ENCODE data around the gene TBX4.
"Not testable (repeated sequence)": the region's sequence is repeated elsewhere in the genome, so short reads cannot be mapped to it uniquely, and the experiment has no call there.

The TBX4 gene

GRCh38 chr17:61500287-61500686 lies 48.1 kb downstream of the TBX4 start:
- H3K4me3 ChIP-seq (ENCODE audit: low read length in 2 of 2): no peak overlapping the region
- no peaks in the 10 kb centered on the region for H3K27me3 ChIP-seq (ENCODE audit: control insufficient read depth in 2 of 2, insufficient read depth in 2 of 2, low read length in 2 of 2)
- H3K27ac ChIP-seq (ENCODE audit: low read depth in 2 of 2, low read length in 2 of 2): no peak overlapping the region
- peaks cover 0 to 6% of the 10 kb centered on the region in 2 donors for H3K4me1 ChIP-seq (ENCODE audit: control insufficient read depth in 2 of 2, insufficient read depth in 2 of 2, low read length in 2 of 2)
- H3K36me3 ChIP-seq (ENCODE audit: control insufficient read depth in 2 of 2, insufficient read depth in 2 of 2, low read length in 2 of 2): no peaks in the 10 kb centered on the region
- H3K9me3 ChIP-seq (ENCODE audit: control insufficient read depth in 2 of 2, low read length in 2 of 2): no peaks in the 10 kb centered on the region
- no peak overlapping the region for H3K9ac ChIP-seq (ENCODE audit: low read depth in 1 of 2, low read length in 2 of 2)

GRCh38 chr17:61502292-61502691 lies 50.1 kb downstream of the TBX4 start:
- H3K27me3 ChIP-seq (ENCODE audit: control insufficient read depth in 2 of 2, insufficient read depth in 2 of 2, low read length in 2 of 2): no peaks in the 10 kb centered on the region
- peaks cover 0 to 11% of the 10 kb centered on the region in 2 donors for H3K4me1 ChIP-seq (ENCODE audit: control insufficient read depth in 2 of 2, insufficient read depth in 2 of 2, low read length in 2 of 2)
- no peak overlapping the region for H3K4me3 ChIP-seq (ENCODE audit: low read length in 2 of 2)
- H3K9me3 ChIP-seq (ENCODE audit: control insufficient read depth in 2 of 2, low read length in 2 of 2): no peaks in the 10 kb centered on the region
- no peak overlapping the region for H3K9ac ChIP-seq (ENCODE audit: low read depth in 1 of 2, low read length in 2 of 2)
- H3K36me3 ChIP-seq (ENCODE audit: control insufficient read depth in 2 of 2, insufficient read depth in 2 of 2, low read length in 2 of 2): no peaks in the 10 kb centered on the region
- no peak overlapping the region for H3K27ac ChIP-seq (ENCODE audit: low read depth in 2 of 2, low read length in 2 of 2)

GRCh38 chr17:61503961-61504360 lies 51.7 kb downstream of the TBX4 start:
- Histone ChIP-seq H3K9ac (ENCODE audit: low read depth in 1 of 2, low read length in 2 of 2) (no peak overlapping the region), H3K4me1 (ENCODE audit: control insufficient read depth in 2 of 2, insufficient read depth in 2 of 2, low read length in 2 of 2) (peaks cover 0 to 11% of the 10 kb centered on the region in 2 donors), H3K9me3 (ENCODE audit: control insufficient read depth in 2 of 2, low read length in 2 of 2) (no peaks in the 10 kb centered on the region), H3K27ac (ENCODE audit: low read depth in 2 of 2, low read length in 2 of 2) (no peak overlapping the region), H3K36me3 (ENCODE audit: control insufficient read depth in 2 of 2, insufficient read depth in 2 of 2, low read length in 2 of 2) (no peaks in the 10 kb centered on the region), H3K4me3 (ENCODE audit: low read length in 2 of 2) (no peak overlapping the region), H3K27me3 (ENCODE audit: control insufficient read depth in 2 of 2, insufficient read depth in 2 of 2, low read length in 2 of 2) (no peaks in the 10 kb centered on the region)

GRCh38 chr17:61504697-61505096 lies 52.5 kb downstream of the TBX4 start:
- no peaks in the 10 kb centered on the region for H3K27me3 ChIP-seq (ENCODE audit: control insufficient read depth in 2 of 2, insufficient read depth in 2 of 2, low read length in 2 of 2)
- H3K36me3 ChIP-seq (ENCODE audit: control insufficient read depth in 2 of 2, insufficient read depth in 2 of 2, low read length in 2 of 2): no peaks in the 10 kb centered on the region
- no peak overlapping the region for H3K9ac ChIP-seq (ENCODE audit: low read depth in 1 of 2, low read length in 2 of 2)
- peaks cover 0 to 11% of the 10 kb centered on the region in 2 donors for H3K4me1 ChIP-seq (ENCODE audit: control insufficient read depth in 2 of 2, insufficient read depth in 2 of 2, low read length in 2 of 2)
- no peak overlapping the region for H3K4me3 ChIP-seq (ENCODE audit: low read length in 2 of 2)
- no peak overlapping the region for H3K27ac ChIP-seq (ENCODE audit: low read depth in 2 of 2, low read length in 2 of 2)
- H3K9me3 ChIP-seq (ENCODE audit: control insufficient read depth in 2 of 2, low read length in 2 of 2): no peaks in the 10 kb centered on the region

GRCh38 chr17:61505846-61506627 lies 53.8 kb downstream of the TBX4 start:
- no peaks in the 10 kb centered on the region for H3K9me3 ChIP-seq (ENCODE audit: control insufficient read depth in 2 of 2, low read length in 2 of 2)
- H3K4me1 ChIP-seq (ENCODE audit: control insufficient read depth in 2 of 2, insufficient read depth in 2 of 2, low read length in 2 of 2): peaks cover 0 to 16% of the 10 kb centered on the region in 2 donors
- no peak overlapping the region for H3K4me3 ChIP-seq (ENCODE audit: low read length in 2 of 2)
- H3K27me3 ChIP-seq (ENCODE audit: control insufficient read depth in 2 of 2, insufficient read depth in 2 of 2, low read length in 2 of 2): no peaks in the 10 kb centered on the region
- no peak overlapping the region for H3K9ac ChIP-seq (ENCODE audit: low read depth in 1 of 2, low read length in 2 of 2)
- no peaks in the 10 kb centered on the region for H3K36me3 ChIP-seq (ENCODE audit: control insufficient read depth in 2 of 2, insufficient read depth in 2 of 2, low read length in 2 of 2)
- H3K27ac ChIP-seq (ENCODE audit: low read depth in 2 of 2, low read length in 2 of 2): peak overlapping the region in 1 of 2 donors; percentile 51

GRCh38 chr17:61507383-61508066 lies 55.3 kb downstream of the TBX4 start:
- no peak overlapping the region for H3K9ac ChIP-seq (ENCODE audit: low read depth in 1 of 2, low read length in 2 of 2)
- no peaks in the 10 kb centered on the region for H3K27me3 ChIP-seq (ENCODE audit: control insufficient read depth in 2 of 2, insufficient read depth in 2 of 2, low read length in 2 of 2)
- H3K36me3 ChIP-seq (ENCODE audit: control insufficient read depth in 2 of 2, insufficient read depth in 2 of 2, low read length in 2 of 2): no peaks in the 10 kb centered on the region
- H3K9me3 ChIP-seq (ENCODE audit: control insufficient read depth in 2 of 2, low read length in 2 of 2): no peaks in the 10 kb centered on the region
- H3K4me1 ChIP-seq (ENCODE audit: control insufficient read depth in 2 of 2, insufficient read depth in 2 of 2, low read length in 2 of 2): peaks cover 0 to 23% of the 10 kb centered on the region in 2 donors
- no peak overlapping the region for H3K27ac ChIP-seq (ENCODE audit: low read depth in 2 of 2, low read length in 2 of 2)
- H3K4me3 ChIP-seq (ENCODE audit: low read length in 2 of 2): no peak overlapping the region

- peaks cover 0 to 23% of the 10 kb centered on the region in 2 donors for H3K4me1 ChIP-seq (ENCODE audit: control insufficient read depth in 2 of 2, insufficient read depth in 2 of 2, low read length in 2 of 2)
- no peaks in the 10 kb centered on the region for H3K27me3 ChIP-seq (ENCODE audit: control insufficient read depth in 2 of 2, insufficient read depth in 2 of 2, low read length in 2 of 2)
- no peak overlapping the region for H3K4me3 ChIP-seq (ENCODE audit: low read length in 2 of 2)
- no peak overlapping the region for H3K27ac ChIP-seq (ENCODE audit: low read depth in 2 of 2, low read length in 2 of 2)
- H3K36me3 ChIP-seq (ENCODE audit: control insufficient read depth in 2 of 2, insufficient read depth in 2 of 2, low read length in 2 of 2): no peaks in the 10 kb centered on the region
- H3K9me3 ChIP-seq (ENCODE audit: control insufficient read depth in 2 of 2, low read length in 2 of 2): no peaks in the 10 kb centered on the region
- H3K9ac ChIP-seq (ENCODE audit: low read depth in 1 of 2, low read length in 2 of 2): no peak overlapping the region
Observed at GRCh38 chr17:61508912-61509311, 56.7 kb downstream of the TBX4 start.

GRCh38 chr17:61509454-61509853 lies 57.2 kb downstream of the TBX4 start:
- H3K9ac ChIP-seq (ENCODE audit: low read depth in 1 of 2, low read length in 2 of 2); H3K9me3 ChIP-seq (ENCODE audit: control insufficient read depth in 2 of 2, low read length in 2 of 2); H3K27me3 ChIP-seq (ENCODE audit: control insufficient read depth in 2 of 2, insufficient read depth in 2 of 2, low read length in 2 of 2); H3K36me3 ChIP-seq (ENCODE audit: control insufficient read depth in 2 of 2, insufficient read depth in 2 of 2, low read length in 2 of 2); H3K4me3 ChIP-seq (ENCODE audit: low read length in 2 of 2); H3K27ac ChIP-seq (ENCODE audit: low read depth in 2 of 2, low read length in 2 of 2): not testable (repeated sequence)
- H3K4me1 ChIP-seq (ENCODE audit: control insufficient read depth in 2 of 2, insufficient read depth in 2 of 2, low read length in 2 of 2): peaks cover 0 to 23% of the 10 kb centered on the region in 2 donors

GRCh38 chr17:61510237-61510636 lies 58.0 kb downstream of the TBX4 start:
- H3K4me3 ChIP-seq (ENCODE audit: low read length in 2 of 2): no peak overlapping the region
- no peaks in the 10 kb centered on the region for H3K27me3 ChIP-seq (ENCODE audit: control insufficient read depth in 2 of 2, insufficient read depth in 2 of 2, low read length in 2 of 2)
- no peak overlapping the region for H3K9ac ChIP-seq (ENCODE audit: low read depth in 1 of 2, low read length in 2 of 2)
- peaks cover 0 to 17% of the 10 kb centered on the region in 2 donors for H3K4me1 ChIP-seq (ENCODE audit: control insufficient read depth in 2 of 2, insufficient read depth in 2 of 2, low read length in 2 of 2)
- no peaks in the 10 kb centered on the region for H3K9me3 ChIP-seq (ENCODE audit: control insufficient read depth in 2 of 2, low read length in 2 of 2)
- H3K36me3 ChIP-seq (ENCODE audit: control insufficient read depth in 2 of 2, insufficient read depth in 2 of 2, low read length in 2 of 2): no peaks in the 10 kb centered on the region
- no peak overlapping the region for H3K27ac ChIP-seq (ENCODE audit: low read depth in 2 of 2, low read length in 2 of 2)

GRCh38 chr17:61510991-61511390 lies 58.8 kb downstream of the TBX4 start:
- Histone ChIP-seq H3K27ac (ENCODE audit: low read depth in 2 of 2, low read length in 2 of 2) (no peak overlapping the region), H3K27me3 (ENCODE audit: control insufficient read depth in 2 of 2, insufficient read depth in 2 of 2, low read length in 2 of 2) (no peaks in the 10 kb centered on the region), H3K4me3 (ENCODE audit: low read length in 2 of 2) (no peak overlapping the region), H3K4me1 (ENCODE audit: control insufficient read depth in 2 of 2, insufficient read depth in 2 of 2, low read length in 2 of 2) (peaks cover 0 to 13% of the 10 kb centered on the region in 2 donors), H3K9ac (ENCODE audit: low read depth in 1 of 2, low read length in 2 of 2) (no peak overlapping the region), H3K36me3 (ENCODE audit: control insufficient read depth in 2 of 2, insufficient read depth in 2 of 2, low read length in 2 of 2) (no peaks in the 10 kb centered on the region), H3K9me3 (ENCODE audit: control insufficient read depth in 2 of 2, low read length in 2 of 2) (no peaks in the 10 kb centered on the region)

All from mucosa of rectum (tissue), 2 donors.